Measurements from ENCODE around the gene SHANK2. TPM values are rescaled to one million over a fixed set of nuclear protein-coding genes. Genes with fewer than 3 reads are reported as not detected.

The SHANK2 gene
- polyA plus RNA-seq, 3 donors, result not detected

- Histone ChIP-seq H3K27me3 (ENCODE audit: control insufficient read depth in 2 of 2, insufficient read depth in 2 of 2, low read length in 2 of 2) (peaks cover 29 to 64% of the 10 kb centered on the region in 2 donors), H3K4me1 (ENCODE audit: control insufficient read depth in 1 of 2, insufficient read depth in 2 of 2, low read length in 2 of 2) (no peaks in the 10 kb centered on the region), H3K27ac (ENCODE audit: low read depth in 1 of 2, low read length in 2 of 2) (no peak overlapping the region), H2AFZ (ENCODE audit: insufficient read depth, low read depth, low read length, poor library complexity, severe bottlenecking) (no peak overlapping the region), H3K79me2 (ENCODE audit: insufficient read depth, low read length) (no peaks in the 10 kb centered on the region), H3K9me3 (replicated peaks in 1 of 2; ENCODE audit: control insufficient read depth in 1 of 2, insufficient read depth in 1 of 2, low read length in 2 of 2) (peaks cover 0 to 19% of the 10 kb centered on the region in 2 donors), H3K4me2 (replicated peaks; ENCODE audit: extremely low read depth, low read length, poor library complexity, severe bottlenecking) (no peak overlapping the region), H3K36me3 (replicated peaks in 1 of 2; ENCODE audit: control insufficient read depth in 1 of 2, insufficient read depth in 2 of 2, low read length in 2 of 2) (no peaks in the 10 kb centered on the region), H3K9ac (ENCODE audit: insufficient read depth, low read length, poor library complexity, severe bottlenecking) (no peak overlapping the region), H3K4me3 (replicated peaks in 1 of 3; ENCODE audit: low read depth in 2 of 3, low read length in 3 of 3) (no peak overlapping the region), H4K20me1 (ENCODE audit: insufficient read depth, low read length) (no peaks in the 10 kb centered on the region)
- DNase-seq, result no peak
- Mint-ChIP-seq H3K9me3 (peaks cover 0 to 8% (median 3%) of the 10 kb centered on the region in 7 donors), H3K27me3 (ENCODE audit: low read depth in 3 of 3) (peaks cover 54 to 70% (median 58%) of the 10 kb centered on the region in 3 donors), H3K36me3 (peaks cover 0 to 2% of the 10 kb centered on the region in 2 donors), H3K4me3 (no peak overlapping the region), H3K27ac (no peak overlapping the region), H3K4me1 (no peaks in the 10 kb centered on the region)
- no peak for TF ChIP-seq CTCF (IDR thresholded peaks at IDR 0.05)
- WGBS (ENCODE audit: insufficient coverage), result 82% methylated on average over 2 of the region's 6 CpGs
- intact Hi-C loops (cut with micrococcal nuclease), result no loop called here
Observed at GRCh38 chr11:71249301-71249700, 3.1 kb downstream of the SHANK2 start.

GRCh38 chr11:71248656-71249055 lies 3.7 kb downstream of the SHANK2 start:
- no peak overlapping the region for H3K27ac Mint-ChIP-seq
- no peak overlapping the region for H3K9ac ChIP-seq (ENCODE audit: insufficient read depth, low read length, poor library complexity, severe bottlenecking)
- no peak overlapping the region for H3K4me2 ChIP-seq (replicated peaks; ENCODE audit: extremely low read depth, low read length, poor library complexity, severe bottlenecking)
- H4K20me1 ChIP-seq (ENCODE audit: insufficient read depth, low read length), result no peaks in the 10 kb centered on the region
- H3K9me3 ChIP-seq (replicated peaks in 1 of 2; ENCODE audit: control insufficient read depth in 1 of 2, insufficient read depth in 1 of 2, low read length in 2 of 2), result peaks cover 0 to 14% of the 10 kb centered on the region in 2 donors
- no peaks in the 10 kb centered on the region for H3K36me3 ChIP-seq (replicated peaks in 1 of 2; ENCODE audit: control insufficient read depth in 1 of 2, insufficient read depth in 2 of 2, low read length in 2 of 2)
- peaks cover 48 to 63% (median 52%) of the 10 kb centered on the region in 3 donors for H3K27me3 Mint-ChIP-seq (ENCODE audit: low read depth in 3 of 3)
- H2AFZ ChIP-seq (ENCODE audit: insufficient read depth, low read depth, low read length, poor library complexity, severe bottlenecking), result no peak overlapping the region
- H3K27me3 ChIP-seq (ENCODE audit: control insufficient read depth in 2 of 2, insufficient read depth in 2 of 2, low read length in 2 of 2), result peaks cover 22 to 57% of the 10 kb centered on the region in 2 donors
- H3K9me3 Mint-ChIP-seq, result peaks cover 0 to 8% (median 3%) of the 10 kb centered on the region in 7 donors
- no peaks in the 10 kb centered on the region for H3K79me2 ChIP-seq (ENCODE audit: insufficient read depth, low read length)
- WGBS (ENCODE audit: insufficient coverage), result 79% methylated on average over 6 of the region's 9 CpGs
- intact Hi-C loops (cut with micrococcal nuclease), result no loop called here
- H3K27ac ChIP-seq (ENCODE audit: low read depth in 1 of 2, low read length in 2 of 2), result no peak overlapping the region
- no peak overlapping the region for H3K4me3 Mint-ChIP-seq
- H3K4me1 Mint-ChIP-seq, result no peaks in the 10 kb centered on the region
- no peaks in the 10 kb centered on the region for H3K4me1 ChIP-seq (ENCODE audit: control insufficient read depth in 1 of 2, insufficient read depth in 2 of 2, low read length in 2 of 2)
- peaks cover 0 to 2% of the 10 kb centered on the region in 2 donors for H3K36me3 Mint-ChIP-seq
- DNase-seq, result no peak
- H3K4me3 ChIP-seq (replicated peaks in 1 of 3; ENCODE audit: low read depth in 2 of 3, low read length in 3 of 3), result no peak overlapping the region
- TF ChIP-seq CTCF (IDR thresholded peaks at IDR 0.05), result no peak
